Sigmoid colon (tissue), 7 donors: ENCODE measurements around the gene PLEKHA6. TPM values are rescaled to one million over a fixed set of nuclear protein-coding genes. Genes with fewer than 3 reads are reported as not detected.

Source experiments
- DNase-seq: peaks from one replicate; pipeline ENCODE4 v3.0.0-alpha.2; 2019
- H3K27ac ChIP-seq, 4 donors: fragments of 200-600 bp; sonication (generic); one replicate each; pipeline ENCODE4 v1.5.1; 2016 to 2019; ENCODE audit warnings: mild to moderate bottlenecking in 1 of 4
- H3K27me3 ChIP-seq, 3 donors: fragments of 200-600 bp; sonication (generic); one replicate each; pipeline ENCODE4 v1.5.1; 2019; ENCODE audit warnings: mild to moderate bottlenecking in 1 of 3
- H3K36me3 ChIP-seq, 4 donors: fragments of 200-600 bp; sonication (generic); one replicate each; pipeline ENCODE4 v1.5.1; 2016 to 2019
- H3K4me1 ChIP-seq, 4 donors: fragments of 200-600 bp; sonication (generic); one replicate each; pipeline ENCODE4 v1.5.1; 2017 to 2019
- H3K4me3 ChIP-seq, 4 donors: fragments of 200-600 bp; sonication (generic); one replicate each; pipeline ENCODE4 v1.5.1; 2017 to 2019; ENCODE audit warnings: mild to moderate bottlenecking in 2 of 4, moderate library complexity in 1 of 4
- H3K9me3 ChIP-seq, 4 donors: fragments of 200-600 bp in 3 of 4; sonication (generic) in 3 of 4; one replicate each; pipeline versions ENCODE4 v1.5.1 to v1.6.1; 2013 to 2019
- CTCF ChIP-seq, 4 experiments: fragments of 450-650 bp in 3 of 4; fragments of 200-600 bp in 1 of 4; IDR thresholded peaks; one replicate each; pipeline ENCODE4 v1.5.1; 2016 to 2019; ENCODE audit warnings: antibody characterized with exemption in 4 of 4, mild to moderate bottlenecking in 3 of 4, moderate library complexity in 2 of 4
- EP300 ChIP-seq, 4 donors: sonication (generic); formaldehyde crosslinking; IDR thresholded peaks; one replicate each; pipeline ENCODE4 v1.6.1; 2017; ENCODE audit warnings: antibody characterized with exemption in 4 of 4
- POLR2A ChIP-seq, 2 donors: fragments of 450-650 bp; IDR thresholded peaks; one replicate each; pipeline ENCODE4 v1.6.1; 2016; ENCODE audit warnings: antibody characterized with exemption in 2 of 2, mild to moderate bottlenecking in 2 of 2, moderate library complexity in 2 of 2
- POLR2AphosphoS5 ChIP-seq, 4 donors: sonication (generic); formaldehyde crosslinking; IDR thresholded peaks; one replicate each; pipeline ENCODE4 v1.6.1; 2017; ENCODE audit warnings: antibody characterized with exemption in 4 of 4
- WGBS, 2 donors: extraction: QIAGEN DNeasy Blood & Tissue Kit; methylation state at CpG; one replicate each; pipeline ENCODE4 v1.1.7; 2013; 5-methylcytosine and 5-hydroxymethylcytosine counted together
- intact Hi-C: fragments of 100-400 bp; cut with DNase I; formaldehyde crosslinking; loops from one replicate; pipeline ENCODE4 v1.15.1; 2023
- polyA plus RNA-seq, 3 donors: library from polyadenylated mRNA; stranded (reverse); fragments of 200-250 nt; gene quantifications; one replicate each; pipeline ENCODE4 v1.2.3, GENCODE V29; 2013
- total RNA-seq, 4 donors: library from RNA; depleted of rRNA; stranded (reverse); fragments of >200 nt; gene quantifications; one replicate each; pipeline ENCODE4 v1.1.0, GENCODE V29; 2016
- donor health status: healthy with polysubstance abuse.
- donor health status: Bipolar disorder and iron deficiency.
- donor health status: healthy.

PLEKHA6 gene
- total and polyA plus RNA-seq, 7 donors = 5.6 to 58.7 (median 15.0) TPM

DNA sequence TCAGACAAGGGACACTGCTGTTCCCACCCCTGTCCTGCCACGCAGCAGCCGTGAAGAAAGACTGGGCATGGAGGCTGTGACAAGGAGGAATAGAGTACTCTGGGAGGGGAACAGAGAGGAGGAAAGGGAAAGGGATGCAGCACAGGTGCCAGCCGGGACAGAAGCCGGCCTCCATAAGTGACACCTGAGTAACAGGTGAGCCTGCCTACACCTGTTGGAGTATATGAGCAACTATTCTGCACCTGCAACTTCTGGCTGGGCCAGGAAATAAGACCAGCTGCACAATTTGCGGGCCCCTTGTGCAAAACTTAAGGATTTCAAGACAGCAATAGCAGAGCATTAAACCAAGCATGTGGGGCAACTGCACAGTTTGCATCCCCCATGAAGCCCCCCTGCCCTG, 73.4 kb downstream of the PLEKHA6 start:
- Histone ChIP-seq H3K4me1 (peaks cover 0 to 36% (median 14%) of the 10 kb centered on the region in 4 donors), H3K4me3 (no peak overlapping the region), H3K9me3 (no peaks in the 10 kb centered on the region), H3K27me3 (peaks cover 0 to 16% (median 0%) of the 10 kb centered on the region in 3 donors), H3K36me3 (no peaks in the 10 kb centered on the region), H3K27ac (peak overlapping the region in 2 of 4 donors; percentile 40 to 43)
- DNase-seq = no peak
- WGBS, 2 donors = 27 to 71% methylated on average over 5 of the region's 5 CpGs
- intact Hi-C loops = no loop called here
- no peak for TF ChIP-seq POLR2A (IDR thresholded peaks at IDR 0.05)
- TF ChIP-seq EP300 (IDR thresholded peaks at IDR 0.05) = no peak

DNA sequence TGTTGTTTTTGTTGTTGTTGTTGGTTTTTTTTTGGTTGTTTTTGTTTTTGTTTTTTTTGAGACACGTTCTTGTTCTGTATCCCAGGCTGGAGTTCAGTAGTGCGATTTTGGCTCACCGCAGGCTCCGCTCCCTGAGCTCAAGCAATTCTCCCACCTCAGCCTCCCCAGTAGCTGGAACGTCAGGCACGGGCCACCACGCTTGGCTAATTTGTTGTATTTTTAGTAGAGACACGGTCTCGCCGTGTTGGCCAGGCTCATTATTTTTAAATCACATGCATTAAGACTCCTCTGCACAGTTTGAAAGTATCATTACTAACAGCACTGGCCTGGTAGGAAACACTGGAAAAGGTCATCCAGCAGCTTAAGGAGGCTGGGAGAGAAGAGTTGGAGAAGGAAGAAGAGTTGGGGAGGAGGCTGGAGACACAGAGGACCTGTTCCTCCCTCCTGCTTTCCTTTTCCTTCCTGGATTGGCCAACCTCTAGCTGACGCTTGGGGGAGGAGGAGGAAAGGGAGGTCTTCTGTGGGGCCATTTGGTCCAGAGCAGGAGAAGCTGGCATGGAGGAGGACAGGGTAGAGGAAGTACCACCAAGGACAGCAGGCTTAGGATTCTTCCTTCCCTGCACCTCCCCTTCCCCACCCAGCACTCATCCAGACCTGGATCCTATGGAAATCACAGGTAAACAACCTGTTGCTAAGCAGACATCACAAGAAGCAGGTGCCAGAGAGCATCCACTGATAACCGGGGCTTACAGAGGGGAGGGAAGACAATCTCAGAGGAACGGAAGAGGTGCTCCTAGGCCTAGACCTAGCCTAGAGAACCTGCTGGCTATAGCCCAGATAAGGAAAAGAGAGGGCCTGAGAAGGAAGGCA, 74.1 kb downstream of the PLEKHA6 start:
- intact Hi-C loops = no loop called here
- H3K4me3 ChIP-seq = no peak overlapping the region
- DNase-seq = no peak
- TF ChIP-seq POLR2AphosphoS5 (IDR thresholded peaks at IDR 0.05) (no peak), POLR2A (IDR thresholded peaks at IDR 0.05) (no peak)
- 74 to 80% methylated on average over 13 of the region's 13 CpGs for WGBS, 2 donors
- H3K36me3 ChIP-seq = no peaks in the 10 kb centered on the region
- H3K27ac ChIP-seq = peak overlapping the region in 2 of 4 donors; percentile 7 to 40
- peaks cover 0 to 13% (median 0%) of the 10 kb centered on the region in 3 donors for H3K27me3 ChIP-seq
- peaks cover 0 to 36% (median 14%) of the 10 kb centered on the region in 4 donors for H3K4me1 ChIP-seq
- no peaks in the 10 kb centered on the region for H3K9me3 ChIP-seq

GRCh38 chr1:204284929-204285328, 74.8 kb downstream of the PLEKHA6 start:
- H3K27ac ChIP-seq = no peak overlapping the region
- no peak for TF ChIP-seq CTCF (IDR thresholded peaks at IDR 0.05)
- no peak for TF ChIP-seq EP300 (IDR thresholded peaks at IDR 0.05)
- no peaks in the 10 kb centered on the region for H3K9me3 ChIP-seq
- H3K27me3 ChIP-seq = peaks cover 0 to 13% (median 0%) of the 10 kb centered on the region in 3 donors
- intact Hi-C loops = no loop called here
- H3K4me1 ChIP-seq = peaks cover 0 to 36% (median 14%) of the 10 kb centered on the region in 4 donors
- WGBS, 2 donors = 90 to 92% methylated on average over 2 of the region's 2 CpGs
- DNase-seq = no peak
- H3K36me3 ChIP-seq = no peaks in the 10 kb centered on the region
- no peak overlapping the region for H3K4me3 ChIP-seq

GRCh38 chr1:204283711-204284651, 75.7 kb downstream of the PLEKHA6 start:
- Histone ChIP-seq H3K9me3 (no peaks in the 10 kb centered on the region), H3K4me1 (peaks cover 0 to 36% (median 14%) of the 10 kb centered on the region in 4 donors), H3K36me3 (no peaks in the 10 kb centered on the region), H3K27me3 (peaks cover 0 to 13% (median 3%) of the 10 kb centered on the region in 3 donors), H3K27ac (no peak overlapping the region), H3K4me3 (no peak overlapping the region)
- peak; percentile 59 for DNase-seq
- no peak for TF ChIP-seq CTCF (IDR thresholded peaks at IDR 0.05)
- no peak for TF ChIP-seq POLR2A (IDR thresholded peaks at IDR 0.05)
- no peak for TF ChIP-seq POLR2AphosphoS5 (IDR thresholded peaks at IDR 0.05)
- TF ChIP-seq EP300 (IDR thresholded peaks at IDR 0.05) = no peak
- 75 to 87% methylated on average over 9 of the region's 9 CpGs for WGBS, 2 donors
- intact Hi-C loops = no loop called here

DNA sequence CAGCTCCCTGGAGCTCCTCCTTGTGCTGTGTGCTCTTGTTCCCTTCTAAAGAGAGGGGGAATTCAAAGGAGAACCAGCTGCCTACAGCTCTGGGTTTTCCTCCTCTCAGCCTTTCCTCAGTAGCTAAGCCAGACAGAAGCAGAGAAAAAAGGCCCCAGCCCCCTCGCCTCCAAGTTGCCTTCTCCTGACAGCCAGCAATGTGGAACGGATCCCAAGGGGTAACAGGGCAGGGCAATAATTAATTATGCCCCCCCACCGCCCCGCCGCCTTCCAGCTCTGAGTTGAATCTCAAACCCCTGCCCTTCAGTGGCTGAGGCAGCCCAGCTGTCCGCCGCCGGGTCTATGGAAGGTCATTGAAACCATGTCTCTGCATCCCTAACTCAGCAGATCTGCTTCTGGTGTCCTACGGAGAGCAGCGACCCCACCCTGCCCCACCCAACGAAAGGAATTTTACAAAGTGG, 76.9 kb downstream of the PLEKHA6 start:
- Histone ChIP-seq H3K4me1 (peaks cover 0 to 28% (median 14%) of the 10 kb centered on the region in 4 donors), H3K4me3 (no peak overlapping the region), H3K27me3 (peaks cover 0 to 13% (median 3%) of the 10 kb centered on the region in 3 donors), H3K9me3 (no peaks in the 10 kb centered on the region), H3K27ac (peak overlapping the region in 3 of 4 donors; percentile 25 to 50 (median 32)), H3K36me3 (no peaks in the 10 kb centered on the region)
- WGBS, 2 donors = 65 to 74% methylated on average over 11 of the region's 11 CpGs
- DNase-seq = peak; percentile 57
- TF ChIP-seq CTCF (IDR thresholded peaks at IDR 0.05) = no peak
- TF ChIP-seq POLR2A (IDR thresholded peaks at IDR 0.05) = no peak
- TF ChIP-seq POLR2AphosphoS5 (IDR thresholded peaks at IDR 0.05) = no peak
- no peak for TF ChIP-seq EP300 (IDR thresholded peaks at IDR 0.05)
- intact Hi-C loops = no loop called here
